ENCODE results near the gene KCNH2. TPM values are rescaled to one million over a fixed set of nuclear protein-coding genes. Genes with fewer than 3 reads are reported as not detected.
A peak's percentile ranks its signal among the peaks of the same experiment; 100 is the strongest.

The KCNH2 gene
- total RNA-seq, 3 donors from 2014 or later: 0.49 to 0.71 (median 0.66) TPM

DNA sequence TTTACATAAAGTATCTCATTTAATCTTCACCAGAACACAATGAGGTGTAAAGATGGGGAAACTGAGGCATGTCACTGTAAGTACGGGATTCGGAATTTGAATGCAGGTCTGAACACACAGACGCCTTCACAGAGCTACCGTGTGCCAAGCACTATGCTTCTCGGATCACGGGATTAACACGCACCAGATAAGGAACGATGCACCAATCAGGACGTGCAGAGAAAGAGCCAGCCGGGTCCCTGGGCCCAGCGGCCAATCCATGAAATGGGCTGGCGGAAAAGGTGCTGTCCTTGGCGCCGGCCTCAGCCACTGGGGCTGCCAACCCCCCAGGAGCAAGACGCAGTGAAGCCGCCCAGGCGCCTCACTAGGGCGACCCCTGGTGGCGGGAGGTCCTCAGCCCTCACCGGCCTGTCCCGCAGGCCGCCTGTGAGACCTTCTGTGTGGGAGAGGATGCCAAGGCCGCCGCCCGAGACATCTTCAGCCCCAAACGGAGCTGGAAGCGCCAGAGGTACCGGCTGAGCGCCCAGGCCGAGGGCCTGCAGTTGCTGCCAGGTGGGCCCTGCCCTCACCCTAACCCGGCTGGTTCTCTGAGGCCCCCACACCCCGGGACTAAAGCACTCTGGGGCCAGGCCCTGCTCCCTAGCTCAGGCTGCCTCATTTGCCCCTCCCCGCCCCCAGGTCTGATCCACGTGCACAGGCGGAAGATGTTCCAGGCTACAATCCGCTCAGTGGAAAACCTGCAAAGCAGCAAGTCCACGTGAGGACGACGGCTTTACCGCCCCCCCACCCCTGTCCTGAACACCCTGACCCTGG is 30.6 kb upstream of the KCNH2 start:
- Mint-ChIP-seq H3K27me3 (ENCODE audit: low read depth) (no peaks in the 10 kb centered on the region), H3K4me1 (ENCODE audit: low read depth) (peaks cover 51% of the 10 kb centered on the region), H3K36me3 (ENCODE audit: insufficient read depth) (peaks cover 2% of the 10 kb centered on the region), H3K4me3 (peak overlapping the region; percentile 79), H3K9me3 (no peaks in the 10 kb centered on the region)
- ATAC-seq: peak; percentile 77
- peak; percentile 77 for DNase-seq

DNA sequence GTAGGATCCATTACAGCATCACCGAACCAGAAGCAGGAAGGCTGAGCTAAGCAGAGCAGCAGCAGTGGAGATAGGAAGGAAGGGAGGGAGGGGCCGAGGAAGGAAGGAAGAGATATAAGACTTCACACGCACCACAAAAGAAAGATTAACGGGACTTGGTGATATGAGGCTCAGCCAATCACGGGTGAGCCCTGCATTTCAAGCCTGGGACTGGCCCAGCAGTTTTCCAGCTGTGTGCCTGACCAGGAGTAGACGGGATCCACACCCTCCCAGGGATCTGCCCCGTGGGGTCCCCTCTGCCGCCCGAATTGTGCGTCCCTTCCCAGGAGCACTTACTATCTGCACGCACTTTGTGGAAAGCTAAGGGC is 30.0 kb upstream of the KCNH2 start:
- peak overlapping the region; percentile 79 for H3K4me3 Mint-ChIP-seq
- peaks cover 49% of the 10 kb centered on the region for H3K4me1 Mint-ChIP-seq (ENCODE audit: low read depth)
- H3K36me3 Mint-ChIP-seq (ENCODE audit: insufficient read depth): peaks cover 2% of the 10 kb centered on the region
- DNase-seq: no peak
- H3K27me3 Mint-ChIP-seq (ENCODE audit: low read depth): no peaks in the 10 kb centered on the region
- no peaks in the 10 kb centered on the region for H3K9me3 Mint-ChIP-seq
- peak; percentile 25 to 36 for ATAC-seq

DNA sequence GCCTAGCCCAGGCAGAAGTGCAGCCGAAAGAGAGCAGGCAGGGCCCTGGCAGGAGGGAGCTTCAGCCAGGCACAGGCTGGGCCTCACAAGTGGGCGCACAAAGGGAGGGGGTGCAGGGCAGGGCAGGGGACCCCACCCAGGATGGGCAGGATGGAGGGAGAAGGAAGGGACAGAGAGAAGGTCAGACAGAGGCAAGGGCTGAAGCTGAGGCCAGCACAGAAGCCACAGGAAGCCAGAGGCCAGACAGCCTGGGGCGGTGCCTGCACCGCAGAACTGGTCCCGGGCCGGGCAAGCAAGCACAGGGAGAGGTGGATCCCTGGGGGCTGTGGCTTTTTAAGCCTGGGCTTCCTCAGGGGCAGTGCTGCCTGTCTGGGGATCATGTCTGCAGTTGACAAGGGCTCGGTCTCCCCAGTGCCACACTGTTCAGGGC is 29.4 kb upstream of the KCNH2 start:
- Mint-ChIP-seq H3K36me3 (ENCODE audit: insufficient read depth) (peaks cover 2% of the 10 kb centered on the region), H3K9me3 (no peaks in the 10 kb centered on the region), H3K4me1 (ENCODE audit: low read depth) (peaks cover 42% of the 10 kb centered on the region), H3K4me3 (peak overlapping the region; percentile 79), H3K27me3 (ENCODE audit: low read depth) (no peaks in the 10 kb centered on the region)
- ATAC-seq (no peak), DNase-seq (no peak)

DNA sequence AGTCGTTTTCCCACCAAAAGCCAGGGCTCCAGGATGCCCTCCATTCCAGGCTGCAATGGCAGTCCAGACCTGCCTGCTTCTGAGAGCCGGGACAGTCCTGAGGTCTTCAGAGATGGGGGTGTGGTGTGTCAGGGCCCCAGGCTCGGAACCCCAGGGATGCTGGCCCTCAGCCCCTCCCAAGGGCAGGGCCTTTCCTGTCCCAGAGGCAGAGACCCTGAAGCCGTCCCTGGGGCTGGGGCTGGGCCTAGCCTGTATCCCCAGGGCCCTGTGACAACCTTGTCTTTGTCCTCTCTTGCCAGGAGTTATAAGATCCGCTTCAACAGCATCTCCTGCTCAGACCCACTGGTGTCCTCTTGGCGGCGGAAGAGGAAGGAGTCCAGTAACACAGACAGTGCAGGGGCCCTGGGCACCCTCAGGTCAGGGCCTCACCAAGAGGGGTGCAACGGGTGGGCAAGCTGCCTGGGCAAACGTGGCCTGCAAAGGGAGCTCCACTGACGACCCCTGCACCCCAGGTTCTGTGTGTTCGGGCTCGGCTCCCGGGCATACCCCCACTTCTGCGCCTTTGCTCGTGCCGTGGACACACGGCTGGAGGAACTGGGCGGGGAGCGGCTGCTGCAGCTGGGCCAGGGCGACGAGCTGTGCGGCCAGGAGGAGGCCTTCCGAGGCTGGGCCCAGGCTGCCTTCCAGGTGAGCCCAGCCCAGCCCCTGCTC is 28.6 kb upstream of the KCNH2 start:
- ATAC-seq: no peak
- Mint-ChIP-seq H3K4me1 (ENCODE audit: low read depth) (peaks cover 35% of the 10 kb centered on the region), H3K36me3 (ENCODE audit: insufficient read depth) (peaks cover 4% of the 10 kb centered on the region), H3K27me3 (ENCODE audit: low read depth) (no peaks in the 10 kb centered on the region), H3K4me3 (no peak overlapping the region), H3K9me3 (no peaks in the 10 kb centered on the region)
- no peak for DNase-seq

DNA sequence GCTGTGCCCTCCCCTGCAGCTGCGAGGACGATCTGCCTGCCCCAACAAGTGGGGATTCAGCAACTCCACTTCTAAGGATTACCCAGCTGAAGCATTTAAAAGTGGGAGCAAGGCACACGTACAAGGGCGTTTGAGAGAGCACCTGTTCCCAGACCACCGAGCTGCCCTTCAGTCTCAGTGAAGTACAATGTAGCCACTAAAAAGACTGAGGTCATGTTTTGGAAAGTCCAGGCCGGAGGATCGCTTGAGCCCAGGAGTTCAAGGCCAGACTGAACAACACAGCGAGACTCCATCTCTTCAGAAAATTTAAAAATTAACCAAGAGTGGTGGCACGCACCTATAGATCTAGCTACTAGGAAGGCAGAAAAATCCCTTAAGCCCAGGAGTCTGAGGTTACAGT is 27.4 kb upstream of the KCNH2 start:
- Mint-ChIP-seq H3K9me3 (no peaks in the 10 kb centered on the region), H3K27me3 (ENCODE audit: low read depth) (no peaks in the 10 kb centered on the region), H3K4me1 (ENCODE audit: low read depth) (peaks cover 27% of the 10 kb centered on the region), H3K36me3 (ENCODE audit: insufficient read depth) (peaks cover 4% of the 10 kb centered on the region), H3K4me3 (no peak overlapping the region)
- ATAC-seq: no peak
- no peak for DNase-seq

DNA sequence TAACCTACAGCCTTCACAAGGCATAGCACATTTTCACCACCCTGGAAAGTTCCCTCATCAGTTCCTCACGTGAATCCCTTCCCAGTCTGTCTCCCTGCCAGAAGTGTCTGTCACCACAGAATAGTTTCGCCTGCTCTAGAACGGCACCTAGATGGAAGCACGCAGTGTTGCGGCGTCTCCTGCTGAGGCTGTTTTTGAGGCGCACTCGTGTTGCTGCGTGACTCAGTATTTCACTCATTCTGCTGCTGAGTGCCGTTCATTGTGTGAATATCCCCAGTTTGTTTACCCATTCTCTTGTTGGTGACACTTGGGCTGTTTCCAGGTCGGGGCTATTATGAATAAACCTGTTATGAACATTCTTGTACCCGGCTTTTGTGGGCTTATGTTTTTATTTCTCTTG is 25.5 kb upstream of the KCNH2 start:
- Mint-ChIP-seq H3K27me3 (ENCODE audit: low read depth) (no peaks in the 10 kb centered on the region), H3K4me3 (no peak overlapping the region), H3K9me3 (no peaks in the 10 kb centered on the region), H3K4me1 (ENCODE audit: low read depth) (peaks cover 23% of the 10 kb centered on the region), H3K36me3 (ENCODE audit: insufficient read depth) (peaks cover 4% of the 10 kb centered on the region)
- ATAC-seq: no peak
- DNase-seq: no peak

DNA sequence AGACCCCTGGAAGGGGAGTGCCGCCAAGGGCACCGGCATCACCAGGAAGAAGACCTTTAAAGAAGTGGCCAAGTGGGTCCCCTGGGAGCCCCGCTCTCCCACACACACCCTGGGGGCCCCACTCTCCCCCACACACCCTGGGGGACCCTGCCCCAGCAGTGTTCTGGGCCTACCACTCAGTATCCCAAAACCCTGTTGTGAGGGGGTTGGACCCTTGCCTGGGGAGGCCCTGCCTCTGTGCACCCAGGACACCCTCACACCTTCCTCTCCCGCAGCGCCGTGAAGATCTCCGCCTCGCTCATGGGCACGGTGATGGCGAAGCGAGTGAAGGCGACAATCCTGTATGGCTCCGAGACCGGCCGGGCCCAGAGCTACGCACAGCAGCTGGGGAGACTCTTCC is 23.4 kb upstream of the KCNH2 start:
- Mint-ChIP-seq H3K9me3 (no peaks in the 10 kb centered on the region), H3K4me1 (ENCODE audit: low read depth) (peaks cover 25% of the 10 kb centered on the region), H3K4me3 (no peak overlapping the region), H3K36me3 (ENCODE audit: insufficient read depth) (peaks cover 4% of the 10 kb centered on the region), H3K27me3 (ENCODE audit: low read depth) (no peaks in the 10 kb centered on the region)
- DNase-seq (no peak), ATAC-seq (no peak)

DNA sequence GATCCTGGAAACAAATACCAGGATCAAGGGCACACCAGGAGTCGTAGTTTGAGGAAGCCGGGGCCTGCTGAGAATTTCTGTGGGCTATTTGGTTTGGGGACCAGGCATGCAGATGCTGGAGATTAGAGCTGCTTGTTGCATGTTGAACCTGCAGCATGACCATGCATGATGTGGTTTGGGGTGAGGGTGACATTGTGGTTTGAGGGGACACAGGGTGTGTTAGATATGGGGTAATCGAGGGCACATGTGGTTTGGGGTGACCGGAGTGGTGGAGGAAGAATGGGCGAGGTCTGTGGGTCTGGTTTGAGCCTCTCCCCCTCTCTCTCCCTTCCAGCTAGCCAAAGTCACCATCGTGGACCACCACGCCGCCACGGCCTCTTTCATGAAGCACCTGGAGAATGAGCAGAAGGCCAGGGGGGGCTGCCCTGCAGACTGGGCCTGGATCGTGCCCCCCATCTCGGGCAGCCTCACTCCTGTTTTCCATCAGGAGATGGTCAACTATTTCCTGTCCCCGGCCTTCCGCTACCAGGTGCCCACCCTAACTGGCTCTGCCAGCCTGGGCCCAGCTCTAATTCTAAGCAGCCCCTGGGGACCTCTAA is 22.9 kb upstream of the KCNH2 start:
- DNase-seq: no peak
- Mint-ChIP-seq H3K36me3 (ENCODE audit: insufficient read depth) (peaks cover 4% of the 10 kb centered on the region), H3K9me3 (no peaks in the 10 kb centered on the region), H3K4me3 (no peak overlapping the region), H3K4me1 (ENCODE audit: low read depth) (peaks cover 26% of the 10 kb centered on the region), H3K27me3 (ENCODE audit: low read depth) (no peaks in the 10 kb centered on the region)
- ATAC-seq: no peak

DNA sequence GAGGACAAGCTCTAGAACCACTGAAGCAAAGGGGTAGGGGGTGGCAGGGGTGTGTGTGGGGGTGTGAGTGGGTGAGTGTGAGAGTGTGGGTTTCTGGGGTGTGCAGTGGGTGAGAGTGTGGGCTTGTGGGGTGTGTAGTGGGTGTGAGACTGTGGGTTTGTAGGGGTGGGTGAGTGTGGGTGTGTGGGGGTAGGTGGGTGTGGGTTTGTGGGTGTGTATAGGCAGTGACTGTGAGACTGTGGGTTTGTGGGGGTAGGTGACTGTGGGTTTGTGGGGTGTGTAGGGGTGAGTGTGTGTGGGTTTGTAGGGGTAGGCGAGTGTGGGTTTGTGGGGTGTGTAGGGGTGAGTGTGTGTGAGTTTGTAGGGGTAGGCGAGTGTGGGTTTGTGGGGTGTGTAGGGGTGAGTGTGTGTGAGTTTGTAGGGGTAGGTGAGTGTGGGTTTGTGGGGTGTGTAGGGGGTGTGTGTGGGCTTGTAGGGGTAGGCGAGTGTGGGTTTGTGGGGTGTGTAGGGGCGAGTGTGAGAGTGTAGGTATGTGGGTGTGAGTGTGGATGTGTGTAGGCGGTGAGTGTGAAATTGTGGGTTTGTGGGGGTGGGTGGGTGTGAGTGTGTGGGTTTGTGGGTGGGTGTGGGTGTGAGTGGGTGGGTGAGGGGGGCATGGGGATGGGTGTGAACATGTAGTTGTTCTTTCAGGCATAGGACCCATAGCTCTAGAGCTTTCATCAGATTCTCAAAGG is 21.5 kb upstream of the KCNH2 start:
- no peak for ATAC-seq

DNA sequence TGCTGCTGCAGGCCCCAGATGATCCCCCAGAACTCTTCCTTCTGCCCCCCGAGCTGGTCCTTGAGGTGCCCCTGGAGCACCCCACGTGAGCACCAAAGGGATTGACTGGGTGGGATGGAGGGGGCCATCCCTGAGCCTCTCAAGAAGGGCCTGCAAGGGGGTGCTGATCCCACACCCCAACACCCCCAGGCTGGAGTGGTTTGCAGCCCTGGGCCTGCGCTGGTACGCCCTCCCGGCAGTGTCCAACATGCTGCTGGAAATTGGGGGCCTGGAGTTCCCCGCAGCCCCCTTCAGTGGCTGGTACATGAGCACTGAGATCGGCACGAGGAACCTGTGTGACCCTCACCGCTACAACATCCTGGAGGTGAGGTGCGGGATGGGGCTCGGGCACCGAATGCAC is 20.9 kb upstream of the KCNH2 start:
- Mint-ChIP-seq H3K36me3 (ENCODE audit: insufficient read depth) (peaks cover 2% of the 10 kb centered on the region), H3K27me3 (ENCODE audit: low read depth) (no peaks in the 10 kb centered on the region), H3K9me3 (no peaks in the 10 kb centered on the region), H3K4me1 (ENCODE audit: low read depth) (peaks cover 35% of the 10 kb centered on the region), H3K4me3 (no peak overlapping the region)
- DNase-seq: no peak
- ATAC-seq: no peak

More for the DNA sequence above, 21.5 kb upstream of the KCNH2 start:
- DNase-seq: no peak
- Mint-ChIP-seq H3K4me1 (ENCODE audit: low read depth) (peaks cover 31% of the 10 kb centered on the region), H3K27me3 (ENCODE audit: low read depth) (no peaks in the 10 kb centered on the region), H3K9me3 (no peaks in the 10 kb centered on the region), H3K4me3 (no peak overlapping the region), H3K36me3 (ENCODE audit: insufficient read depth) (peaks cover 4% of the 10 kb centered on the region)

DNA sequence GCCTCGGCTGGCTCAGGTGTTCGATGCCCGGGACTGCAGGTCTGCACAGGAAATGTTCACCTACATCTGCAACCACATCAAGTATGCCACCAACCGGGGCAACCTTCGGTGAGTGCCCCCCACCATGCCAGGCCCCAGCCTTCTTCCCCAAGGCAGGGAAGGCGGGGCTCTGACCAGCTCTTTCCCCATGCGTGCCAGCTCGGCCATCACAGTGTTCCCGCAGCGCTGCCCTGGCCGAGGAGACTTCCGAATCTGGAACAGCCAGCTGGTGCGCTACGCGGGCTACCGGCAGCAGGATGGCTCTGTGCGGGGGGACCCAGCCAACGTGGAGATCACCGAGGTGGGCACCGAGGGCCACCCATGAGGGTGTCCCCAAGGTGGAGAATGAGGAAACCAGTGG is 20.2 kb upstream of the KCNH2 start:
- DNase-seq: no peak
- no peak for ATAC-seq
- H3K36me3 Mint-ChIP-seq (ENCODE audit: insufficient read depth): peaks cover 2% of the 10 kb centered on the region
- H3K27me3 Mint-ChIP-seq (ENCODE audit: low read depth): no peaks in the 10 kb centered on the region
- H3K4me3 Mint-ChIP-seq: no peak overlapping the region
- H3K9me3 Mint-ChIP-seq: no peaks in the 10 kb centered on the region
- H3K4me1 Mint-ChIP-seq (ENCODE audit: low read depth): peaks cover 37% of the 10 kb centered on the region

DNA sequence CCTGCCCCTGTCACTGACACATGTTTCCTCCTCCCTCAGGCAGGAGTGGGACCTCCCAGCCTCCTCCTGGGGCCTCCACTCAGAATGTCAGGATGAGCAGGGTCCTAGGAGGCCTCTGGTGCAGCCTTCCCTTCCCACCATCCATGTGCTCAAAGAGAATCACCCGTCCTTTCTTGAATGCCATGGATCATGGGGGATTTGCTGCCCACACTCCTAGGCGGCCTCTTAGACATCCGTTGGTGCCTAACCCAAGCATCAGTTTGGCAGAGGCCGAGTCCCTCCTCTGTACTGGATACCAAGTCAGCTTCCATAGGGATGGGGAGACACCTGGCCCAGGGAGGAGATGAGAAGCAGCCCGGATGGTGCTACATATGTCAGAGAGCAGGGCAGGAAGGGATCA is 19.7 kb upstream of the KCNH2 start:
- Mint-ChIP-seq H3K27me3 (ENCODE audit: low read depth) (no peaks in the 10 kb centered on the region), H3K4me1 (ENCODE audit: low read depth) (peaks cover 37% of the 10 kb centered on the region), H3K4me3 (no peak overlapping the region), H3K9me3 (no peaks in the 10 kb centered on the region), H3K36me3 (ENCODE audit: insufficient read depth) (peaks cover 2% of the 10 kb centered on the region)
- ATAC-seq (no peak), DNase-seq (no peak)

DNA sequence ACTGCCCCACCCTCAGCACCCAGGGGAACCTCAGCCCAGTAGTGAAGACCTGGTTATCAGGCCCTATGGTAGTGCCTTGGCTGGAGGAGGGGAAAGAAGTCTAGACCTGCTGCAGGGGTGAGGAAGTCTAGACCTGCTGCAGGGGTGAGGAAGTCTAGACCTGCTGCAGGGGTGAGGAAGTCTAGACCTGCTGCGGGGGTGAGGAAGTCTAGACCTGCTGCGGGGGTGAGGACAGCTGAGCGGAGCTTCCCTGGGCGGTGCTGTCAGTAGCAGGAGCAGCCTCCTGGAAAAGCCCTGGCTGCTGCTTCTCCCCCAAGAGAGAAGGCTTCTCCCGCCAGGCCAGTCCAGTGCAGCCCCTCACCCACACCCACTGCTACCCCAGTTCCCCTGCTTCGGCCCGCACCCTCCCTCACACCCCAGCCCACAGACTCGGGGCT is 19.0 kb upstream of the KCNH2 start:
- H3K4me1 Mint-ChIP-seq (ENCODE audit: low read depth): peaks cover 39% of the 10 kb centered on the region
- no peaks in the 10 kb centered on the region for H3K9me3 Mint-ChIP-seq
- peaks cover 2% of the 10 kb centered on the region for H3K27me3 Mint-ChIP-seq (ENCODE audit: low read depth)
- DNase-seq (no peak), ATAC-seq (no peak)
- H3K4me3 Mint-ChIP-seq: no peak overlapping the region
- H3K36me3 Mint-ChIP-seq (ENCODE audit: insufficient read depth): peaks cover 2% of the 10 kb centered on the region

DNA sequence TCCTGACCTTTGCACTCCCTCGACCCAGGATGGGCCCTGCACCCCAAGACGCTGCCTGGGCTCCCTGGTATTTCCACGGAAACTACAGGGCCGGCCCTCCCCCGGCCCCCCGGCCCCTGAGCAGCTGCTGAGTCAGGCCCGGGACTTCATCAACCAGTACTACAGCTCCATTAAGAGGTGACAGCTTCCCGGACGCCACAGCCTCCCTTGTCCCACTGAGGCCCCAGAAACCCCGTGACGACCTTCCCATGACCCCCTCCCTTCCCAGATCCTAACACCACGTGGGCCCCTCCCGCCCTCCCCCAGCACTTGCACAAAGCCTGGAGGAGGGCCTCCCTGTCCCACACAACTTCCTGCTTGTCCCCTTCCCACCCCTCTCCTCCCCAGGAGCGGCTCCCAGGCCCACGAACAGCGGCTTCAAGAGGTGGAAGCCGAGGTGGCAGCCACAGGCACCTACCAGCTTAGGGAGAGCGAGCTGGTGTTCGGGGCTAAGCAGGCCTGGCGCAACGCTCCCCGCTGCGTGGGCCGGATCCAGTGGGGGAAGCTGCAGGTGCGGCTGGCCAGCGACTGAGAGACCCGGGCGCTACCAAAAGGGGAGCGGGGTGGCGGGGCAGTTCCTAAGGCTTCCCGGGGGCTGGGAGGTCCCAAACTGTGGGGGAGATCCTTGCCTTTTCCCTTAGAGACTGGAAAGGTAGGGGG is 18.4 kb upstream of the KCNH2 start:
- peaks cover 39% of the 10 kb centered on the region for H3K4me1 Mint-ChIP-seq (ENCODE audit: low read depth)
- peaks cover 2% of the 10 kb centered on the region for H3K27me3 Mint-ChIP-seq (ENCODE audit: low read depth)
- no peaks in the 10 kb centered on the region for H3K36me3 Mint-ChIP-seq (ENCODE audit: insufficient read depth)
- ATAC-seq (peak; percentile 32 to 35), DNase-seq (no peak)
- no peaks in the 10 kb centered on the region for H3K9me3 Mint-ChIP-seq
- H3K4me3 Mint-ChIP-seq: no peak overlapping the region

All from activated T-cell treated with anti-CD3 and anti-CD28 coated beads, Interleukin-2, amount 50 U/mL, for 4 hours (primary cell).